ENCODE data around the gene INTS11.

INTS11 gene

GRCh38 chr1:1353389-1354151 is 29.1 kb upstream of the INTS11 start:
- TF ChIP-seq NFRKB (IDR thresholded peaks at IDR 0.05) (no peak), ZNF384 (IDR thresholded peaks at IDR 0.05) (no peak), LEF1 (IDR thresholded peaks at IDR 0.05; ENCODE audit: borderline replicate concordance) (no peak), L3MBTL2 (conservative IDR thresholded peaks at IDR 0.05) (peak; percentile 23; the same call in 1 of the 2 replicates), ARNT (IDR thresholded peaks at IDR 0.05) (no peak), HDGF (IDR thresholded peaks at IDR 0.05; ENCODE audit: borderline replicate concordance) (no peak), SUZ12 (IDR thresholded peaks at IDR 0.05) (no peak), FOXK2 (IDR thresholded peaks at IDR 0.05) (no peak)
- DNase-seq (ENCODE audit: extremely low spot score), result no peak
- CTCF ChIA-PET, result interaction anchor here (1.1 kb wide), 1 partner anchor 18 kb away, joined by 3 read pairs; no protein-coding TSS in a partner anchor
- POLR2A ChIA-PET, result interaction anchor here (1.1 to 3.3 kb wide), 3 partner anchors 17 to 54 kb away, joined by 3 to 28 read pairs (median 17); partner anchors contain the start of genes AURKAIP1 and MRPL20

- TF ChIP-seq HDGF (IDR thresholded peaks at IDR 0.05; ENCODE audit: borderline replicate concordance), result no peak
- TF ChIP-seq CTBP1 (IDR thresholded peaks at IDR 0.05; ENCODE audit: borderline replicate concordance), result no peak
- TF ChIP-seq TARDBP (IDR thresholded peaks at IDR 0.05), result no peak
- no peak for TF ChIP-seq SP1 (IDR thresholded peaks at IDR 0.05)
- TF ChIP-seq FOXM1 (IDR thresholded peaks at IDR 0.05; ENCODE audit: borderline replicate concordance), result no peak
- no peak for TF ChIP-seq PKNOX1 (IDR thresholded peaks at IDR 0.05)
- TF ChIP-seq ZNF384 (IDR thresholded peaks at IDR 0.05), result no peak
- TF ChIP-seq ELF4 (IDR thresholded peaks at IDR 0.05), result no peak
- no peak for TF ChIP-seq ARNT (IDR thresholded peaks at IDR 0.05)
- CTCF ChIA-PET, result no interaction called here
- DNase-seq (ENCODE audit: extremely low spot score), result no peak
- POLR2A ChIA-PET, result interaction anchor here (3.0 to 3.3 kb wide), 2 partner anchors 18 to 22 kb away, joined by 17 to 28 read pairs; partner anchors contain the start of gene AURKAIP1
Measured at GRCh38 chr1:1352786-1353388, 28.4 kb upstream of the INTS11 start.

DNA sequence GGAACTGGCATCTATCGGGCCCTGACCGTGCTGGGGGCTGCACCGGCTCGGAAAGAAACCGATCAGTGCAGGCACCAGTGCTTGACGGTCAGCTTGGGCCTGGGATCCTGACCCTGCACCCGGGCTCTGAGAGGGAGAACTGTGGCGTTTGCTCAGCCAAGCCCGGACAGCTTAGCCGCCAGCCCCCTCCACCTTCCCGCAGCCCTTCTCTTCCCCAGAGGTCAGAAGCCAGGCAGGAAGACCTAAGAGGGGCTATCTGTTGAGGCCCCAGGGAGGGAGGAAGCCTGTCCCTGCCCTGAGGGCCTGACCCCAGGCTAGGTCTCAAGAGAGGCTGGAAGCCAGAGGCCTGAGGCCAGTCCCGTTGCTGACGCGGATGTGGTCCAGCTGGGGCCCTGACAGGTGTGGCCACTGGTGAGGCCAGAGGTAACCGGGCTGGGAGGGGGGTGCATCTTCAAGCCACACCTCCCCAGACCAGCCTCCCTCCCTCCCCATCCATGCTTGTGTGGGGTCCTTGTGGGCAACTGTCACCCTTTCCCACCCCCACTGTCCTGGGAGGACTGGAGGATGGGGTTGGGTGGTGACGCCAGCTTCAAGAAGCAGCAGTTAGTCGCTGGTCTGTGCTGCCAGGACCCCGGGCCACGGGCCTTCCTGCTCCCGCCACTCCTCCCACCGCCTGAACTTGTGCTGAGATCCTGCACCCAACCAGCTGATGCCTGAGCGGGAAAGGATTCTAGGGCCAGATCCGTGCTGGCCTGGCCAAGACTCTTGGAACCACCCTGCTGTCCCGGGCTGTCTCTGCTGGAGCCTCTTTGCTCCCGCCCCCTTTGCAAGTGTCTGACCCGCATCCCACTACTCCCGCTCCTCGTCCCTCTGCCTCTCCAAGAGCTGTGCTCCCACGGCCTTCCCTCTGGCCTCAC is 27.3 kb upstream of the INTS11 start:
- ChIA-PET POLR2A (interaction anchor here (3.0 to 3.3 kb wide), 2 partner anchors 19 to 23 kb away, joined by 17 to 28 read pairs; partner anchors contain the start of gene AURKAIP1), CTCF (no interaction called here)
- no peak for DNase-seq (ENCODE audit: extremely low spot score)
- TF ChIP-seq L3MBTL2 (conservative IDR thresholded peaks at IDR 0.05) (no peak), BHLHE40 (IDR thresholded peaks at IDR 0.05; ENCODE audit: borderline replicate concordance) (no peak), ARNT (IDR thresholded peaks at IDR 0.05) (no peak), TARDBP (IDR thresholded peaks at IDR 0.05) (no peak), FOXM1 (IDR thresholded peaks at IDR 0.05; ENCODE audit: borderline replicate concordance) (no peak), CTBP1 (IDR thresholded peaks at IDR 0.05; ENCODE audit: borderline replicate concordance) (no peak)

GRCh38 chr1:1349256-1350012 is 25.0 kb upstream of the INTS11 start, which contains the start of gene DVL1:
Gene DVL1, minus strand, starts transcription at chr1:1349418. Its CDS starts 353 bp downstream, at chr1:1349065.
- no peak for TF ChIP-seq ELF4 (IDR thresholded peaks at IDR 0.05)
- no peak for TF ChIP-seq TARDBP (IDR thresholded peaks at IDR 0.05)
- TF ChIP-seq NFRKB (IDR thresholded peaks at IDR 0.05), result no peak
- TF ChIP-seq HDGF (IDR thresholded peaks at IDR 0.05; ENCODE audit: borderline replicate concordance), result no peak
- TF ChIP-seq ARNT (IDR thresholded peaks at IDR 0.05), result no peak
- no peak for TF ChIP-seq SP1 (IDR thresholded peaks at IDR 0.05)
- no peak for TF ChIP-seq CTBP1 (IDR thresholded peaks at IDR 0.05; ENCODE audit: borderline replicate concordance)
- no peak for TF ChIP-seq SUZ12 (IDR thresholded peaks at IDR 0.05)
- TF ChIP-seq FOXA1 (IDR thresholded peaks at IDR 0.05), result no peak
- TF ChIP-seq PKNOX1 (IDR thresholded peaks at IDR 0.05), result no peak
- TF ChIP-seq FOXK2 (IDR thresholded peaks at IDR 0.05), result no peak
- no peak for TF ChIP-seq ZNF384 (IDR thresholded peaks at IDR 0.05)
- TF ChIP-seq FOXM1 (IDR thresholded peaks at IDR 0.05; ENCODE audit: borderline replicate concordance), result no peak
- no peak for TF ChIP-seq LEF1 (IDR thresholded peaks at IDR 0.05; ENCODE audit: borderline replicate concordance)
- TF ChIP-seq BHLHE40 (IDR thresholded peaks at IDR 0.05; ENCODE audit: borderline replicate concordance), result no peak
- no peak for TF ChIP-seq L3MBTL2 (conservative IDR thresholded peaks at IDR 0.05)
- ChIA-PET POLR2A (interaction anchor here (1.4 kb wide), 1 partner anchor 51 kb away, joined by 3 read pairs; no protein-coding TSS in a partner anchor), CTCF (no interaction called here)
- peak; percentile 88 for DNase-seq (ENCODE audit: extremely low spot score)

DNA sequence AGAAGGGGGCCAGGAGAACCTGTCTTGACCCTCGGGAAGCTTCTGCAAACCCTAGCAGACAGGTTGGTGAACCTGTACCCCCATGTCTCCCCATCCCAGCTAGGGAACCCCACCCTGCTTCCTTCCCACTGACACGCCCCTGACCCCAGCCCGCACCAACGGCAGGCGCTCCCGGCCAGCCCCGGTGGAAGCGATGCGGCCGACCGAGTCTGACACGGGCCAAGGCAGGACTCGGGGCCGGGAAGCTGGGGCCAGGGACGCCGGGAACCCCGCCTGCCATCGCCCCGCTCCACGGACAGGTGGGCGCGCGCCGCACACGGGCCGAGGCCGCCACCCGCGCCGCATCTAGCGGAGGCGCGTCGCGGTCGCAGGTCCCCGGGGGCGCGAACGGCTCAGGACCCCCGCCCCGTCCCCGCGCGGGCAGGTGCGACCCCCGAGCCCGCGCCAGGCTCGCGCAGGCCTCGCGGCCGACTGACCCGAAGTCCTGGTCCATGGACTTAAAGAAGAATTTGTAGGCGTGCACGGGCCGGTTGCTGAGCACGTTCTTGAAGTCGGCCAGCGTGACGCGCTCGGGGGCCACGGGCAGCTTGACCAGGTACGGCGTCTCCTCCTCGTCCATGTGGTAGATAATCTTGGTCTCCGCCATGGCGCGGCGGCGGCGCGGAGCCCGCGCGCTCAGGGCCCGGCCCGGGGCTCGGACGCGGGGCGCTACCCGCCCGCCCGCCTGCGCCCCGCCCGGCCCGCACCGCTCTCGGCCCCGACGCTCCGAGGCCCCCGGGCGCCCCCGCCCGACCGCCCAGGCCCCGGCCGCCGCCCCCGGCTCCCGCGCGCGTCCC is 24.2 kb upstream of the INTS11 start:
- ChIA-PET POLR2A (interaction anchor here (0.8 to 1.4 kb wide), 7 partner anchors 11 to 52 kb away, joined by 3 to 5 read pairs (median 3); partner anchors contain the start of gene AURKAIP1), CTCF (no interaction called here)
- TF ChIP-seq HDGF (IDR thresholded peaks at IDR 0.05; ENCODE audit: borderline replicate concordance), result no peak
- no peak for TF ChIP-seq PKNOX1 (IDR thresholded peaks at IDR 0.05)
- no peak for TF ChIP-seq SUZ12 (IDR thresholded peaks at IDR 0.05)
- TF ChIP-seq FOXM1 (IDR thresholded peaks at IDR 0.05; ENCODE audit: borderline replicate concordance), result no peak
- no peak for TF ChIP-seq FOXA1 (IDR thresholded peaks at IDR 0.05)
- no peak for TF ChIP-seq TARDBP (IDR thresholded peaks at IDR 0.05)
- no peak for TF ChIP-seq ZNF384 (IDR thresholded peaks at IDR 0.05)
- DNase-seq (ENCODE audit: extremely low spot score), result no peak

All from HEK293T (cell line).